Measurements from ENCODE around the gene TLK1. TPM values are rescaled to one million over a fixed set of nuclear protein-coding genes. Genes with fewer than 3 reads are reported as not detected.
"Not testable (repeated sequence)": the region's sequence is repeated elsewhere in the genome, so short reads cannot be mapped to it uniquely, and the experiment has no call there.

Gene TLK1
- total RNA-seq, 1 donor from 2014 or later = 86.5 TPM

DNA sequence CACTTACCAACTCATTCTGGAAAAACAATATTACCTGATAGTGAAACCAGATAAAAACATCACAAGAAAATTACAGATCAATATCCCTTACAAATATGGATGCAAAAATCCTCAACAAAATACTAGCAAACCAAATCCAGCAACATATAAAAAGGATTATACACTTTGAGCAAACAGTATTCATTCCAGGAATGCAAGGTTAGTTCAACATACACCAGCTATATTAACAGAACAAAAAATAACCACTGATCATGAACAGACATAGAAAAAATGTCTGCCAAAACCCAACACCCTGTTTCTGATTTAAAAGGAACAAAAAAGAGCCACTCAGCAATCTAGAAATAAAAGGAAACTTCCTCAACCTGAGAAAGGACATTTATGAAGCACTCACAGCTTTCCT lies 62.1 kb downstream of the TLK1 start:
- H3K4me1 Mint-ChIP-seq (ENCODE audit: unreplicated experiment) = peaks cover 26% of the 10 kb centered on the region
- no peaks in the 10 kb centered on the region for H3K27me3 Mint-ChIP-seq (ENCODE audit: unreplicated experiment)
- peaks cover 42% of the 10 kb centered on the region for H3K36me3 Mint-ChIP-seq (ENCODE audit: unreplicated experiment)
- TF ChIP-seq, protein P1, sequence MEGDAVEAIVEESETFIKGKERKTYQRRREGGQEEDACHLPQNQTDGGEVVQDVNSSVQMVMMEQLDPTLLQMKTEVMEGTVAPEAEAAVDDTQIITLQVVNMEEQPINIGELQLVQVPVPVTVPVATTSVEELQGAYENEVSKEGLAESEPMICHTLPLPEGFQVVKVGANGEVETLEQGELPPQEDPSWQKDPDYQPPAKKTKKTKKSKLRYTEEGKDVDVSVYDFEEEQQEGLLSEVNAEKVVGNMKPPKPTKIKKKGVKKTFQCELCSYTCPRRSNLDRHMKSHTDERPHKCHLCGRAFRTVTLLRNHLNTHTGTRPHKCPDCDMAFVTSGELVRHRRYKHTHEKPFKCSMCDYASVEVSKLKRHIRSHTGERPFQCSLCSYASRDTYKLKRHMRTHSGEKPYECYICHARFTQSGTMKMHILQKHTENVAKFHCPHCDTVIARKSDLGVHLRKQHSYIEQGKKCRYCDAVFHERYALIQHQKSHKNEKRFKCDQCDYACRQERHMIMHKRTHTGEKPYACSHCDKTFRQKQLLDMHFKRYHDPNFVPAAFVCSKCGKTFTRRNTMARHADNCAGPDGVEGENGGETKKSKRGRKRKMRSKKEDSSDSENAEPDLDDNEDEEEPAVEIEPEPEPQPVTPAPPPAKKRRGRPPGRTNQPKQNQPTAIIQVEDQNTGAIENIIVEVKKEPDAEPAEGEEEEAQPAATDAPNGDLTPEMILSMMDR (IDR thresholded peaks at IDR 0.05) = no peak
- DNase-seq (ENCODE audit: extremely low spot score, unreplicated experiment) = no peak
- no peak overlapping the region for H3K4me3 Mint-ChIP-seq (ENCODE audit: unreplicated experiment)
- peaks cover 32% of the 10 kb centered on the region for H3K9me3 Mint-ChIP-seq (ENCODE audit: unreplicated experiment)
- no peak overlapping the region for H3K27ac Mint-ChIP-seq (ENCODE audit: unreplicated experiment)

DNA sequence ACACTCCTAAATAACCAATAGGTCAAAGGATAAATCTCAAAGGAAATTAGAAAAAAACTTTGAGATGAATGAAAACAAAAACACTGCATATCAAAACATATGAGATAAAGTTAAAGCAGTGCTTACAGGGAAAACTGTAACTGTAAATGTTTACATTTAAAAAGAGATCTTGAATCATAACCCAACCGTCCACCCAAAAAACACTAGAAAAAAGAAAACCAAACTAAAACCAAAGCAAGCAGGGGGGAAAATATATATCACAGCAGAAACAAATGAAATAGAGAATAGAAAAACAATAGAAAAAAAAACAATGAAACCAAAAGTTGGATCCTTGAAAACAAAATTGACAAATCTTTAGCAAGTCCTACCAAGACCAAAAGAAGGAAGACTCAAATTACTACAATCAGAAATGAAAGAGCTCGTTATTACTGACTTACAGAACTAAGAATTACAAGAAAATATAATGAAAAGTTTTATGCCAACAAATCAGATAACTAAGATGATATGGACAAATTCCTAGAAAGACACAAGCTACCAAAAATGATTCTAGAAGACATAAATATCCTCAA lies 65.6 kb downstream of the TLK1 start:
- H3K9me3 Mint-ChIP-seq (ENCODE audit: unreplicated experiment) = peaks cover 28% of the 10 kb centered on the region
- no peak overlapping the region for H3K4me3 Mint-ChIP-seq (ENCODE audit: unreplicated experiment)
- H3K4me1 Mint-ChIP-seq (ENCODE audit: unreplicated experiment) = peaks cover 16% of the 10 kb centered on the region
- peaks cover 40% of the 10 kb centered on the region for H3K36me3 Mint-ChIP-seq (ENCODE audit: unreplicated experiment)
- H3K27ac Mint-ChIP-seq (ENCODE audit: unreplicated experiment) = peak overlapping the region; percentile 15
- no peak for DNase-seq (ENCODE audit: extremely low spot score, unreplicated experiment)
- TF ChIP-seq, protein P1 (IDR thresholded peaks at IDR 0.05) = no peak
- no peaks in the 10 kb centered on the region for H3K27me3 Mint-ChIP-seq (ENCODE audit: unreplicated experiment)

DNA sequence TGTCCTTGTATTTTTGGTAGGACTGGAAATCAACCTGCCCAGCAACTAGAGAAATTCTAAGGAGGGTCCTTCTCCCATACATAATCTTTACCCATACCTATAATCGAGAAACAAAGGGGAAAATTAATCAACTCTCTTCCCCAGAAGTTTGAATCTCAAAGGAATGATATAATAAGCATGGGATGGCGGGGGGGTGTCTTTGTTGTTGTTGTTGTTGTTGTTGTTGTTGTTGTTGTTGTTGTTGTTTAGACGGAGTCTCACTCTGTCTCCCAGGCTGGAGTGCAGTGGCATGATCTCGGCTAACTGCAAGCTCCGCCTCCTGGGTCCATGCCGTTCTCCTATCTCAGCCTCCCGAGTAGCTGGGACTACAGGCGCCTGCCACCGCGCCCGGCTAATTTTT lies 69.2 kb downstream of the TLK1 start:
- Mint-ChIP-seq H3K9me3 (ENCODE audit: unreplicated experiment) (peaks cover 10% of the 10 kb centered on the region), H3K4me1 (ENCODE audit: unreplicated experiment) (peaks cover 33% of the 10 kb centered on the region)

DNA sequence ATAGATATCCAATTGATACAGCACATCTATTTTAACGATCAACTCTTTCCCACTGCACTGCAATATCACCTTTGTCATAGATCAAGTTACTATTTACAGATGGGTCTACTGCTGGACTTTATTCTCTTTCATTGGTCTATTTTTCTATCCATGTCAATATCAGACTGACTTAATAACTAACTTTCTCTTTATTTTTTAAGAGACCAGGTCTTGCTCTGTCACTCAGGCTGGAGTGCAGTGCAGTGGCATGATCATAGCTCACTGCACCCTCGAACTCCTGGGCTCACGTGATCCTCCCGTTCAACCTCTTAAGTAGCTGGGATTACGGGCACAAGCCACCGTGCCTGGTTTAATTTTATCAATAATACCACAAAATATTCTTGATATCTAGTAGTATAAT lies 71.2 kb downstream of the TLK1 start:
- H3K4me3 Mint-ChIP-seq (ENCODE audit: unreplicated experiment) = no peak overlapping the region
- H3K4me1 Mint-ChIP-seq (ENCODE audit: unreplicated experiment) = peaks cover 32% of the 10 kb centered on the region
- peaks cover 23% of the 10 kb centered on the region for H3K36me3 Mint-ChIP-seq (ENCODE audit: unreplicated experiment)
- no peaks in the 10 kb centered on the region for H3K27me3 Mint-ChIP-seq (ENCODE audit: unreplicated experiment)
- peaks cover 10% of the 10 kb centered on the region for H3K9me3 Mint-ChIP-seq (ENCODE audit: unreplicated experiment)
- TF ChIP-seq, protein P1 (IDR thresholded peaks at IDR 0.05) = no peak
- H3K27ac Mint-ChIP-seq (ENCODE audit: unreplicated experiment) = no peak overlapping the region
- no peak for DNase-seq (ENCODE audit: extremely low spot score, unreplicated experiment)

More for the DNA sequence above, 69.2 kb downstream of the TLK1 start:
- H3K36me3 Mint-ChIP-seq (ENCODE audit: unreplicated experiment) = peaks cover 27% of the 10 kb centered on the region
- DNase-seq (ENCODE audit: extremely low spot score, unreplicated experiment); H3K27ac Mint-ChIP-seq (ENCODE audit: unreplicated experiment); H3K27me3 Mint-ChIP-seq (ENCODE audit: unreplicated experiment); H3K4me3 Mint-ChIP-seq (ENCODE audit: unreplicated experiment): not testable (repeated sequence)

DNA sequence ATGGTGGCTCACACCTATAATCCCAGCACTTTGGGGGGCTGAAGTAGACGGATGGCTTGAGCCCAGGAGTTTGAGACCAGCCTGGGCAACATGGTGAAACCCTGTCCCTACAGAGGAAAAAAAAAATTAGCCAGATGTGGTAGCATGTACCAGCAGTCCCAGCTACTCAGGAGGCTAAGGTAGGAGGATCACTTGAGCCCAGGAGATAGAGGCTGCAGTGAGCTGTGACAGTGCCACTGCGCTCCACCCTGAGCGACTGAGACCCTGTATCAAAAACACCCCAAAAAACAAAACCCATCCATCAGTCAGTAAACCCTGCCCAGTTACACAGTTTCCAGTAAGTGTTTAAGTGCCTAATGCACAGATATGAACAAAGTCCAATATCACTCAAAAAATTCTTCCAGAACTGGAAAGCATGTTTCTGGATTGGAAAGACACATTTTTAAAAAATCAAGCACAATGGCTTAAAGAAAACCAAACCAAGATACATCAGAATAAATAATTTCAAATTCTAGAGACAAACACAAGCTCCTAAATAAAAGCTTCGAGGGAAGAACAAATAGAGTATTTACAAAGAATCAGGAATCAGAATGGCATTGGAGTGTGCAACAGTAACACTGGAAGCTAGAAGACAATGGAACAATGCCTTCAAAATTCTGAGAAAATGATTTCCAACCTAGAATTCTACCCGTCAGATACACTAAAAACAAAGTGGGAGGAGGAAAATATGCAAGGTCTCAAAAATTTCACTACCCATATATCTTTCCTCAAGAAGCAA lies 72.4 kb downstream of the TLK1 start:
- H3K4me1 Mint-ChIP-seq (ENCODE audit: unreplicated experiment) = peaks cover 30% of the 10 kb centered on the region
- TF ChIP-seq, protein P1 (IDR thresholded peaks at IDR 0.05) = no peak
- H3K27me3 Mint-ChIP-seq (ENCODE audit: unreplicated experiment) = no peaks in the 10 kb centered on the region
- no peak for DNase-seq (ENCODE audit: extremely low spot score, unreplicated experiment)
- peaks cover 10% of the 10 kb centered on the region for H3K9me3 Mint-ChIP-seq (ENCODE audit: unreplicated experiment)
- H3K36me3 Mint-ChIP-seq (ENCODE audit: unreplicated experiment) = peaks cover 23% of the 10 kb centered on the region
- H3K4me3 Mint-ChIP-seq (ENCODE audit: unreplicated experiment) = no peak overlapping the region
- no peak overlapping the region for H3K27ac Mint-ChIP-seq (ENCODE audit: unreplicated experiment)
